ENCODE results near the gene NEK3. TPM values are rescaled to one million over a fixed set of nuclear protein-coding genes. Genes with fewer than 3 reads are reported as not detected.
"Not testable (repeated sequence)": the region's sequence is repeated elsewhere in the genome, so short reads cannot be mapped to it uniquely, and the experiment has no call there.

The NEK3 gene
- total and polyA plus RNA-seq, 3 donors from 2014 or later = 26.3 to 41.3 (median 40.7) TPM

DNA sequence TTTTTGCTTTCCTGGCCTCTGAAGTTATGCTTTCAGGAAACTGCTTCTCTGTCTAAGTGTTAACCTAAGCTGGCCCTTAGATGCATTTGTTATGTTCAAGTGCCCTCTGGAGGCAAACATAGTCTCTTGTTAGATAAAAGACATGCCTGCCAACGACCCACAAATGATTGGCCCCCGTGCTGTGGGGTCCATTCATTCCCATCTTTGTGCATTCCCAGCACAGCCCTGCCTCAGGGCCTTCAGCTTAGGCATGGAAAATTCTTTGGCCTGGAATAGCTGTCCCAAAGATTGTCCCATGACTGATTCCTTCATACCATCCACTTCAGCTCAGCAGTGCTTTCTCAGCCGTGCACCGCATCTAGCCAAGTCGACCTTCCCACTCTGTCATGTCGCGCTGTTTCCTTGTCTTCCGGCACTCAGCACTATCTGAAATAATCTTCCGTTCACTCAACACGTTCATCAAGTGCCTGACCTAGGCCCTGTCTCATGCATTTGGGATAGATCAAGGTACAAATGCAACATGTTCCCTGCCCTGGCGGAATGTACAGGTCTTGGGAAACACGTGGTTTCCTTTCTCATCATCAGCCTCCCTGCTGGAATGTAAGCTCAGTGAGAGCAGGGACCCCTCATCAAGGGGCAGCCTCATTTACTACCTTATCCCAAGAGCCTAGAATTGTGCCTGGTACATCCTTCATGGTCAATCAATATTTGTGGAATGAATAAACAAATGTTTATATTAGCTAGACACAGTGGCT is 42.2 kb upstream of the NEK3 start:
- DNase-seq; H3K4me3 ChIP-seq; intact Hi-C loops (cut with DNase I; ENCODE audit: low total_unique reads); H3K27ac ChIP-seq; H3K9me3 ChIP-seq; H3K4me1 ChIP-seq; H3K36me3 ChIP-seq (ENCODE audit: low read depth, missing control alignments); H3K27me3 ChIP-seq: not testable (repeated sequence)
- TF ChIP-seq, protein P1, sequence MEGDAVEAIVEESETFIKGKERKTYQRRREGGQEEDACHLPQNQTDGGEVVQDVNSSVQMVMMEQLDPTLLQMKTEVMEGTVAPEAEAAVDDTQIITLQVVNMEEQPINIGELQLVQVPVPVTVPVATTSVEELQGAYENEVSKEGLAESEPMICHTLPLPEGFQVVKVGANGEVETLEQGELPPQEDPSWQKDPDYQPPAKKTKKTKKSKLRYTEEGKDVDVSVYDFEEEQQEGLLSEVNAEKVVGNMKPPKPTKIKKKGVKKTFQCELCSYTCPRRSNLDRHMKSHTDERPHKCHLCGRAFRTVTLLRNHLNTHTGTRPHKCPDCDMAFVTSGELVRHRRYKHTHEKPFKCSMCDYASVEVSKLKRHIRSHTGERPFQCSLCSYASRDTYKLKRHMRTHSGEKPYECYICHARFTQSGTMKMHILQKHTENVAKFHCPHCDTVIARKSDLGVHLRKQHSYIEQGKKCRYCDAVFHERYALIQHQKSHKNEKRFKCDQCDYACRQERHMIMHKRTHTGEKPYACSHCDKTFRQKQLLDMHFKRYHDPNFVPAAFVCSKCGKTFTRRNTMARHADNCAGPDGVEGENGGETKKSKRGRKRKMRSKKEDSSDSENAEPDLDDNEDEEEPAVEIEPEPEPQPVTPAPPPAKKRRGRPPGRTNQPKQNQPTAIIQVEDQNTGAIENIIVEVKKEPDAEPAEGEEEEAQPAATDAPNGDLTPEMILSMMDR (IDR thresholded peaks at IDR 0.05) = peak in 1 of 3 experiments; percentile 7
- WGBS, 2 donors = 67 to 69% methylated on average over 12 of the region's 12 CpGs

DNA sequence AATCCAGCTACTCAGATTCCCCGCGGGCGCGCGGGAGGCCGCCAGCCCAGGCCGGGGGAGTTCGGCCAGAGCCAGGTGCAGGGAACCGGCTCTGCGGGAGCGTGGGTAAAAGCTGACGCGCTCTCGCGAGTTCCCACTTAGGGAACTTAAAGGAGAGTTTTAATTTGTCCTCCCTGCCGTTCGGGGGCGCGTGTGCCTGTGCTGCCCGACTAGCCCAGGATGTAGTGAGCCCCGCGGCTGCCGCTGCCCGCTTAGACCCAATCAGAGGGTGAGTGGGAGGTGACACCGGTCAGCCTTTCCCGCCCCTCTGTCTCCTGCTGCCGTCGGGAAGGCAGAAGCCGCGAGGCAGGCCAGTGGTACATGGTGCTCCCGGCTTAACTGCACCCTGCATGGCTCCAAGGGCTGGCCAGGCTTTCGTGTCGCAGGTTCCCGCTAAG is 36.0 kb upstream of the NEK3 start:
- DNase-seq = peak; percentile 89
- intact Hi-C loops (cut with DNase I; ENCODE audit: low total_unique reads) = no loop called here

DNA sequence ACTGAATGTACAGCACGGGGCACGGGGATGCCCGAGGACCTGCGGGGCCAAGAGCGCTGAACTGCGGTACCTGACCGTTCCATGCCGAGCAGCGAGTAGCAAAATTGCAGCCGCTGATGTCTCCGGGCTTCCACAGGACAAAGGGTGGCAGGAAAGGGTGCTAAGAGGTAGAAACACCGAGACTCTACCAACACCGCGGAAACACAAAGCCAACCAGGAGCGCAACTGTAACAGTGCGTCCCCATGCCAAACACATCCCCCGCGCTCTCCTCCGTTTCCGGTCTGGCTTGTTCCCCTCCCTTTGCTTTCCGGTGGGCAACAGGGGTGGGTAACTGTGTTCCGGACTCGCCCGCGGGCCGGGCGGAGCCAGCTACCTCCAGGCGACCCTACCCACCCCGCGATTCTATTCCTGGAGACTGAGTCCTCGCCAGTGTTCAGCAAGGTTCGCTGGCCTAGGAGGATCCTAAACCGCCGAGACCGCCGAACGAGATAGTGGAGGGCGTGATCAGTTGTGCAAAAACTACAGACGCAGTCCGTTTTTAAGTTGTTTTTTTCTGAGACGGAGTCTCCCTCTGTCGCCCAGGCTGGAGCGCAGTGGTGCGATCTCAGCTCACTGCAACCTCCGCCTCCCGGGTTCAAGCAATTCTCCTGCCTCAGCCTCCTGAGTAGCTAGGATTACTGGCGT is 34.9 kb upstream of the NEK3 start:
- Histone ChIP-seq H3K36me3 (ENCODE audit: low read depth, missing control alignments) (no peaks in the 10 kb centered on the region), H3K27me3 (no peaks in the 10 kb centered on the region), H3K4me1 (no peaks in the 10 kb centered on the region), H3K9me3 (no peaks in the 10 kb centered on the region), H3K4me3 (peak overlapping the region; percentile 77 to 90), H3K27ac (peak overlapping the region; percentile 61 to 78)
- intact Hi-C loops (cut with DNase I; ENCODE audit: low total_unique reads) = no loop called here
- peak; percentile 90 for DNase-seq
- TF ChIP-seq, protein P1 (IDR thresholded peaks at IDR 0.05) = no peak
- no peak for TF ChIP-seq POLR2A (IDR thresholded peaks at IDR 0.05)
- WGBS, 2 donors = 1% methylated on average over 42 to 47 of the region's 47 CpGs

More for the DNA sequence above, 36.0 kb upstream of the NEK3 start:
- no peaks in the 10 kb centered on the region for H3K27me3 ChIP-seq
- no peaks in the 10 kb centered on the region for H3K4me1 ChIP-seq
- 6 to 36% methylated on average over 5 to 34 of the region's 34 CpGs for WGBS, 2 donors
- no peaks in the 10 kb centered on the region for H3K36me3 ChIP-seq (ENCODE audit: low read depth, missing control alignments)
- H3K9me3 ChIP-seq = no peaks in the 10 kb centered on the region
- peak overlapping the region; percentile 77 to 90 for H3K4me3 ChIP-seq
- TF ChIP-seq, protein P1 (IDR thresholded peaks at IDR 0.05) = no peak
- no peak for TF ChIP-seq POLR2A (IDR thresholded peaks at IDR 0.05)
- H3K27ac ChIP-seq = peak overlapping the region in 1 of 2 donors; percentile 78

DNA sequence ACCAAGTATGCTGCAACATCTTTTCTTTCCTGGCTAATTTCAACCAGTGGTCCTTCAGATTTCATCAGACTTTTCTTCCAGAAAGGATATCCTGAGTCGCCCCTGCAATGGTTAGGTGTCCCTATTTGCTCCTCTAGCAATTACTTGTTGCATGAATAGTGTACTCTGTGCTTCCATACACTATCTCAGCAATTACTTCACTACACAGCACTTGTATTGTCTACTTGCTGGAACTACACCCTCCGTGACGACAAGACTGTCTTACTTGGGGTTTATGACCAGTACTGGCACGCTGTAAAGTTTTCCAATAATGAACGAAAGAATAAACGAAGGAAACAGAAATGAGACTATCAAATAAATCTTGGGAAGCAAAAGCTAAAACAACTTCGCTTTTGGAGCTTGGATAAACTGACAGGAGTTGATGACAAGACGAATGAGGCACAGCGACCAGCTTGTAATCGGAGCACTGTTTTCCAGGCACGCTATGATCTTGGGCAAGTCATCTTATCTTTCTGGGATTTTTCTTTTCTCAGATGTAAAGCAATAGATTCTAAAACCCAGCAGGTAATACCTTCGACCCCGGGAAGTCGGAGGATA is 34.3 kb upstream of the NEK3 start:
- peak overlapping the region; percentile 77 to 90 for H3K4me3 ChIP-seq
- H3K4me1 ChIP-seq; DNase-seq; H3K36me3 ChIP-seq (ENCODE audit: low read depth, missing control alignments); H3K9me3 ChIP-seq; H3K27me3 ChIP-seq; intact Hi-C loops (cut with DNase I; ENCODE audit: low total_unique reads): not testable (repeated sequence)
- 1 to 2% methylated on average over 14 of the region's 14 CpGs for WGBS, 2 donors
- peak overlapping the region; percentile 61 to 78 for H3K27ac ChIP-seq

DNA sequence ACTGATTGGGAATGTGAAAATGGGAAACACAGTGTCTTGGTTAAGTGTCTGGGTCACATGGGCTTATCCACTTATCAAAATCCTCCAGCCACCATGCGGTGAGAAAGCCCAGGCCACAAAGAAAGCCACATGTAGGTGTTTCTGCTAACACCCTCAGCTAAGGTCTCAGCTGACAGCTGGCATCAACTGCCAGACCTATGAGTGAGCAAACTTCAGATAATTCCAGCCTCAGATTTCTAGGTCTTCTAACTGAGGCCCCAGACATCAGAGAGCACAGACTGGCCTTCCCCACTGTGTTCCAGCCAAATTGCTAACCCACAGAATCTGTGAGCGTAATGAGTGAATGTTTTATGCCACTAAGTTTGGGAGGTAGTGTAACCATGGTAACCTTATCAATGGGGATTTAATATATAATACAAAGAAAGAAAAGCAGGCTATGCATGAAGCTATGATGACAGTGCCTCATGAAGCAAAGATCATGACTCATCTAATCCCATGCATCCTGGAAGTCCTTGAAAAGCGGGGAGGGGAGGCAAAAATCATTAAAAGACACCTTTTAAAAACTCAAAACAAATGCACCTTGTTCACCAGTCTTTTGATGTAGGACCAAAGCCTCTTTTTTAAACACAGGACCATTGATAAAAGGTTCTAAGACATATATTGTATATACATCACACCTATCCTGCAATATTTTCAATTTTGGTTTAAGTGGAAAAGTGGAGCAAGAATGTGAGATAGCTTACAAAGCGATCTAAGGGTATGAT is 28.2 kb upstream of the NEK3 start:
- H3K36me3 ChIP-seq (ENCODE audit: low read depth, missing control alignments); H3K9me3 ChIP-seq; H3K4me3 ChIP-seq; H3K27ac ChIP-seq; H3K4me1 ChIP-seq; intact Hi-C loops (cut with DNase I; ENCODE audit: low total_unique reads); H3K27me3 ChIP-seq; DNase-seq: not testable (repeated sequence)
- 81 to 88% methylated on average over 4 of the region's 4 CpGs for whole genome bisulfite sequencing, 2 donors
